ENCODE data around the gene CDK5RAP3. TPM values are rescaled to one million over a fixed set of nuclear protein-coding genes. Genes with fewer than 3 reads are reported as not detected.
"Not testable (repeated sequence)": the region's sequence is repeated elsewhere in the genome, so short reads cannot be mapped to it uniquely, and the experiment has no call there.

The CDK5RAP3 gene
- total RNA-seq, 4 donors from 2014 or later = 43.8 to 98.8 (median 63.8) TPM

GRCh38 chr17:47928415-47928814, 42.5 kb upstream of the CDK5RAP3 start:
- H3K4me1 ChIP-seq = peaks cover 0 to 16% (median 0%) of the 10 kb centered on the region in 3 donors
- ATAC-seq = no peak

GRCh38 chr17:47929218-47930000, 41.5 kb upstream of the CDK5RAP3 start:
- Histone ChIP-seq H3K36me3 (peaks cover 0 to 64% of the 10 kb centered on the region in 2 donors), H3K9me3 (no peaks in the 10 kb centered on the region), H3K4me3 (no peak overlapping the region), H3K27me3 (no peaks in the 10 kb centered on the region), H3K4me1 (peaks cover 0 to 16% (median 0%) of the 10 kb centered on the region in 3 donors), H3K27ac (peak overlapping the region in 2 of 4 donors; percentile 22 to 41)
- TF ChIP-seq CTCF (IDR thresholded peaks at IDR 0.05) = no peak
- TF ChIP-seq POLR2AphosphoS5 (IDR thresholded peaks at IDR 0.05) = no peak
- TF ChIP-seq POLR2A (IDR thresholded peaks at IDR 0.05) = no peak
- TF ChIP-seq EP300 (IDR thresholded peaks at IDR 0.05) = no peak
- 57 to 92% methylated on average over 2 to 4 of the region's 10 CpGs for WGBS, 2 donors (ENCODE audit: low coverage in 1 of 2)
- ATAC-seq = peak; percentile 44

More at GRCh38 chr17:47928415-47928814, 42.5 kb upstream of the CDK5RAP3 start:
- Histone ChIP-seq H3K4me3 (no peak overlapping the region), H3K27ac (no peak overlapping the region), H3K9me3 (no peaks in the 10 kb centered on the region), H3K27me3 (no peaks in the 10 kb centered on the region), H3K36me3 (peaks cover 0 to 73% of the 10 kb centered on the region in 2 donors)
- 57 to 70% methylated on average over 2 of the region's 2 CpGs for WGBS, 2 donors (ENCODE audit: low coverage in 1 of 2)
- no peak for TF ChIP-seq CTCF (IDR thresholded peaks at IDR 0.05)
- TF ChIP-seq EP300 (IDR thresholded peaks at IDR 0.05) = no peak
- no peak for TF ChIP-seq POLR2AphosphoS5 (IDR thresholded peaks at IDR 0.05)
- TF ChIP-seq POLR2A (IDR thresholded peaks at IDR 0.05) = no peak

GRCh38 chr17:47931848-47932247, 39.1 kb upstream of the CDK5RAP3 start:
- Histone ChIP-seq H3K9me3 (no peaks in the 10 kb centered on the region), H3K4me1 (peaks cover 0 to 16% (median 0%) of the 10 kb centered on the region in 3 donors), H3K36me3 (peaks cover 0 to 39% of the 10 kb centered on the region in 2 donors), H3K27me3 (no peaks in the 10 kb centered on the region), H3K4me3 (no peak overlapping the region), H3K27ac (no peak overlapping the region)
- whole genome bisulfite sequencing, 2 donors (ENCODE audit: low coverage in 1 of 2) = 85 to 94% methylated on average over 3 of the region's 4 CpGs
- TF ChIP-seq CTCF (IDR thresholded peaks at IDR 0.05) = no peak
- TF ChIP-seq EP300 (IDR thresholded peaks at IDR 0.05) = no peak
- no peak for TF ChIP-seq POLR2AphosphoS5 (IDR thresholded peaks at IDR 0.05)
- TF ChIP-seq POLR2A (IDR thresholded peaks at IDR 0.05) = no peak
- ATAC-seq = no peak

GRCh38 chr17:47934856-47935255, 36.1 kb upstream of the CDK5RAP3 start:
- H3K36me3 ChIP-seq = peaks cover 0 to 9% of the 10 kb centered on the region in 2 donors
- no peak for ATAC-seq
- no peak for TF ChIP-seq POLR2AphosphoS5 (IDR thresholded peaks at IDR 0.05)
- TF ChIP-seq EP300 (IDR thresholded peaks at IDR 0.05) = no peak
- no peak for TF ChIP-seq CTCF (IDR thresholded peaks at IDR 0.05)
- TF ChIP-seq POLR2A (IDR thresholded peaks at IDR 0.05) = no peak
- WGBS, 2 donors (ENCODE audit: low coverage in 1 of 2) = 82 to 100% methylated on average over 1 of the region's 1 CpG
- no peaks in the 10 kb centered on the region for H3K9me3 ChIP-seq
- H3K4me1 ChIP-seq = peaks cover 0 to 7% (median 0%) of the 10 kb centered on the region in 3 donors
- no peak overlapping the region for H3K27ac ChIP-seq
- H3K27me3 ChIP-seq = no peaks in the 10 kb centered on the region
- H3K4me3 ChIP-seq = no peak overlapping the region

- H3K27ac ChIP-seq, H3K4me3 ChIP-seq, H3K36me3 ChIP-seq, ATAC-seq, H3K27me3 ChIP-seq, H3K9me3 ChIP-seq, H3K4me1 ChIP-seq: not testable (repeated sequence)
- 72% methylated on average over 3 of the region's 3 CpGs; no CpG with 5 or more reads in 1 of the 2 donors for WGBS, 2 donors (ENCODE audit: low coverage in 1 of 2)
Observed at GRCh38 chr17:47935468-47935867, 35.4 kb upstream of the CDK5RAP3 start.

All from gastroesophageal sphincter (tissue), 4 donors.